ENCODE data around the gene LITAFD.

The LITAFD gene

GRCh38 chr16:8864480-8865110, 17.6 kb upstream of the LITAFD start:
- TF ChIP-seq, protein P1, sequence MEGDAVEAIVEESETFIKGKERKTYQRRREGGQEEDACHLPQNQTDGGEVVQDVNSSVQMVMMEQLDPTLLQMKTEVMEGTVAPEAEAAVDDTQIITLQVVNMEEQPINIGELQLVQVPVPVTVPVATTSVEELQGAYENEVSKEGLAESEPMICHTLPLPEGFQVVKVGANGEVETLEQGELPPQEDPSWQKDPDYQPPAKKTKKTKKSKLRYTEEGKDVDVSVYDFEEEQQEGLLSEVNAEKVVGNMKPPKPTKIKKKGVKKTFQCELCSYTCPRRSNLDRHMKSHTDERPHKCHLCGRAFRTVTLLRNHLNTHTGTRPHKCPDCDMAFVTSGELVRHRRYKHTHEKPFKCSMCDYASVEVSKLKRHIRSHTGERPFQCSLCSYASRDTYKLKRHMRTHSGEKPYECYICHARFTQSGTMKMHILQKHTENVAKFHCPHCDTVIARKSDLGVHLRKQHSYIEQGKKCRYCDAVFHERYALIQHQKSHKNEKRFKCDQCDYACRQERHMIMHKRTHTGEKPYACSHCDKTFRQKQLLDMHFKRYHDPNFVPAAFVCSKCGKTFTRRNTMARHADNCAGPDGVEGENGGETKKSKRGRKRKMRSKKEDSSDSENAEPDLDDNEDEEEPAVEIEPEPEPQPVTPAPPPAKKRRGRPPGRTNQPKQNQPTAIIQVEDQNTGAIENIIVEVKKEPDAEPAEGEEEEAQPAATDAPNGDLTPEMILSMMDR (conservative IDR thresholded peaks at IDR 0.05; ENCODE audit: low read depth, low read length) = no peak
- no peak overlapping the region for H3K4me3 ChIP-seq (ENCODE audit: low read depth, low read length)
- no peak for DNase-seq (ENCODE audit: low read depth)

DNA sequence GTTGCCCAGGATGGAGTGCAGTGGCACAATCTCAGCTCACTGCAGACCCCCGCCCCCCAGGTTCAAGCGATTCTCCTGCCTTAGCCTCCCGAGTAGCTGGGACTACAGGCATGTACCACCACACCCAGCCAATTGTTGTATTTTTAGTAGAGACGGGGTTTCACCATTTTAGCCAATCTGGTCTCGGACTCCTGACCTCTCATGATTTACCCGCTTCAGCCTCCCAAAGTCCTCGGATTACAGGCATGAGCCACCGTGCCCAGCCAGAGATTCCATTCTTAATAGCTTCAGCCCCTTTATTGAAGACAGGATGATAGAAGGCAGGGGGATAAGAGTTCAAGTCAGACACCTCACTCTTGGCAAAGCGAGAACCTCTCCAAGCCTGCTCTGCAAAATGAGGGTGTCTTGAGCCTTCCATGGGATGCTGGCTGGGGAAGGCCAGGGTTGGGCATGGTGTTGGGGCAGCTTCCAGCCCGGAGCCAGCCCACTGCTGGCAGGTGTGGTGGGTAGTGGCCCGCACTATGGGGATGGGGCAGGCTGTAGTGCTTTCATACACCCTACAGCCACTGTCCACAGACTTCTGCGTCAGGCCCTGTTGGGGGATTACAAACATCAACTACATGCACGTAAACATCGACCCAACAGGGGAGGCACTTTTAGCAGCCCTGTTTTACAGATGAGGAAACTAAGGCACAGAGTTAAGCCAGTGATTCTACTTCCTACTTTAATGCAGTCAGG, 16.8 kb upstream of the LITAFD start:
- no peak for DNase-seq (ENCODE audit: low read depth)
- TF ChIP-seq, protein P1 (conservative IDR thresholded peaks at IDR 0.05; ENCODE audit: low read depth, low read length) = no peak
- peak overlapping the region; percentile 4 for H3K4me3 ChIP-seq (ENCODE audit: low read depth, low read length)

GRCh38 chr16:8866118-8866883, 15.8 kb upstream of the LITAFD start:
- TF ChIP-seq, protein P1 (conservative IDR thresholded peaks at IDR 0.05; ENCODE audit: low read depth, low read length) = no peak
- H3K4me3 ChIP-seq (ENCODE audit: low read depth, low read length) = peak overlapping the region; percentile 80
- peak; percentile 37 for DNase-seq (ENCODE audit: low read depth)

DNA sequence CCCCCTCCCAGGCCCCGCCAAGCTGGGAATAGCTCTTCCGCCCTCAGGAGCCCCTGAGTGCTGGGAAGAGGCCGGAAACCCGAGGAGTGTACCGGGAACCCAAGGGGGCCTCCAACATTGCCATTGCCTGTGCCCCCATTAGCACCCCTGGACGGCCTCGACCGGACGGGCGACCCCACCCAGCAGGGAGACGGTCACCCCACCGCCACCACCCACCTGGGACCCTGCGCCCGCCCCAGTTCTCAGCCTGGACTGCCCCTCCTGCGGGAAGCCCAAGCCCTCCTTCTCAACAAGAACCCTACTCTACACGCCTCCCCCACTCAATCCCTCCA, 15.3 kb upstream of the LITAFD start:
- no peak for DNase-seq (ENCODE audit: low read depth)
- peak overlapping the region; percentile 80 for H3K4me3 ChIP-seq (ENCODE audit: low read depth, low read length)
- TF ChIP-seq, protein P1 (conservative IDR thresholded peaks at IDR 0.05; ENCODE audit: low read depth, low read length) = no peak

- TF ChIP-seq, protein P1 (conservative IDR thresholded peaks at IDR 0.05; ENCODE audit: low read depth, low read length) = no peak
- DNase-seq (ENCODE audit: low read depth) = no peak
- peak overlapping the region; percentile 80 for H3K4me3 ChIP-seq (ENCODE audit: low read depth, low read length)
Observed at GRCh38 chr16:8867216-8867931, 14.8 kb upstream of the LITAFD start.

DNA sequence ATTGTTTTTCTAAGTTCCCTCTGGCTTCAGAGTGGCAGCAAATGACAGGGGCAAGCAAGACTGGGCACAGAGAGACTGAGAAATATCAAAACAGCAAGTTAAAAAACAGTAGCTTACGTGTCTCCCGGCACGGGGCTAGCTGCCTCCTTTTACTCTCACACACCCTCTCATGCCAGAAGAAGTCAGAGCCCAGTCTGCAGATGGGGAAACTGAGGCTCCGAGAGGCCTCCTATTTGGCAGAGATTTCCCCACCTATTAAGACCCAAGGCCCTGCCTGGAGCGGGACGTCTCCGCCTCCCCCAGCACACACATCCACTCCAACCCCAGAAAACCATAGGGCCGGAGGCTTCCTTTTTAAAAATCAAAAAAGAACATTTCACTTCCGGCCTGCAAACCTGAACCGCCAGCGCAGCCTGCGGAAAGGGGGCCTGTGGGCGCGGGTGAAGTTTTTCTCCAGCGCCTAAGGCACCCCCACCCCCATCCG, 14.2 kb upstream of the LITAFD start:
- H3K4me3 ChIP-seq (ENCODE audit: low read depth, low read length) = peak overlapping the region; percentile 80
- DNase-seq (ENCODE audit: low read depth) = peak; percentile 47
- TF ChIP-seq, protein P1 (conservative IDR thresholded peaks at IDR 0.05; ENCODE audit: low read depth, low read length) = no peak

All from choroid plexus epithelial cell (primary cell).